Measurements from ENCODE around the gene UNC5A. TPM values are rescaled to one million over a fixed set of nuclear protein-coding genes. Genes with fewer than 3 reads are reported as not detected.
A peak's percentile ranks its signal among the peaks of the same experiment; 100 is the strongest.

Gene UNC5A
- total RNA-seq, 1 donor from 2014 or later, result 0.05 TPM

GRCh38 chr5:176832162-176832561, 21.8 kb downstream of the UNC5A start:
- no peak for DNase-seq (ENCODE audit: low spot score)
- intact Hi-C loops (cut with DNase I), result loop anchor here (10.0 kb wide), 1 partner anchor 177 kb away; no protein-coding TSS in a partner anchor

- intact Hi-C loops (cut with DNase I), result loop anchor here (10.0 kb wide), 1 partner anchor 178 kb away; no protein-coding TSS in a partner anchor
- DNase-seq (ENCODE audit: low spot score), result no peak
These were observed 22.9 kb downstream of the UNC5A start for GRCh38 chr5:176833286-176833685.

- intact Hi-C loops (cut with DNase I), result loop anchor here (10.0 kb wide), 1 partner anchor 181 kb away; no protein-coding TSS in a partner anchor
- no peak for DNase-seq (ENCODE audit: low spot score)
These were observed 25.6 kb downstream of the UNC5A start for GRCh38 chr5:176835918-176836317.

- DNase-seq (ENCODE audit: low spot score), result no peak
These were observed 26.7 kb downstream of the UNC5A start for GRCh38 chr5:176836811-176837706.

GRCh38 chr5:176837707-176838115, 27.4 kb downstream of the UNC5A start:
- peak; percentile 89 for DNase-seq (ENCODE audit: low spot score)
- intact Hi-C loops (cut with DNase I), result loop anchor here (10.0 kb wide), 1 partner anchor 183 kb away; no protein-coding TSS in a partner anchor

More at GRCh38 chr5:176836811-176837706, 26.7 kb downstream of the UNC5A start:
- intact Hi-C loops (cut with DNase I), result loop anchor here (10.0 kb wide), 1 partner anchor 182 kb away; no protein-coding TSS in a partner anchor

- no peak for DNase-seq (ENCODE audit: low spot score)
- intact Hi-C loops (cut with DNase I), result no loop called here
These were observed 33.3 kb downstream of the UNC5A start for GRCh38 chr5:176843673-176844072.

- intact Hi-C loops (cut with DNase I), result no loop called here
These were observed 33.9 kb downstream of the UNC5A start for GRCh38 chr5:176844281-176844680.

GRCh38 chr5:176844706-176845391, 34.5 kb downstream of the UNC5A start:
- DNase-seq (ENCODE audit: low spot score), result no peak
- intact Hi-C loops (cut with DNase I), result no loop called here

More at GRCh38 chr5:176844281-176844680, 33.9 kb downstream of the UNC5A start:
- no peak for DNase-seq (ENCODE audit: low spot score)

- no peak for DNase-seq (ENCODE audit: low spot score)
- intact Hi-C loops (cut with DNase I), result no loop called here
These were observed 35.0 kb downstream of the UNC5A start for GRCh38 chr5:176845392-176845713.

- no peak for DNase-seq (ENCODE audit: low spot score)
- intact Hi-C loops (cut with DNase I), result no loop called here
These were observed 36.2 kb downstream of the UNC5A start for GRCh38 chr5:176846335-176847140.

- intact Hi-C loops (cut with DNase I), result no loop called here
- DNase-seq (ENCODE audit: low spot score), result no peak
These were observed 36.8 kb downstream of the UNC5A start for GRCh38 chr5:176847148-176847547.

GRCh38 chr5:176847726-176848290, 37.4 kb downstream of the UNC5A start:
- no peak for DNase-seq (ENCODE audit: low spot score)
- intact Hi-C loops (cut with DNase I), result no loop called here

- intact Hi-C loops (cut with DNase I), result no loop called here
These were observed 38.3 kb downstream of the UNC5A start for GRCh38 chr5:176848651-176849050.

GRCh38 chr5:176849611-176850227, 39.4 kb downstream of the UNC5A start:
- no peak for DNase-seq (ENCODE audit: low spot score)
- intact Hi-C loops (cut with DNase I), result no loop called here

More at GRCh38 chr5:176848651-176849050, 38.3 kb downstream of the UNC5A start:
- DNase-seq (ENCODE audit: low spot score), result no peak

- DNase-seq (ENCODE audit: low spot score), result no peak
- intact Hi-C loops (cut with DNase I), result no loop called here
These were observed 40.2 kb downstream of the UNC5A start for GRCh38 chr5:176850371-176851245.

- DNase-seq (ENCODE audit: low spot score), result no peak
- intact Hi-C loops (cut with DNase I), result no loop called here
These were observed 41.0 kb downstream of the UNC5A start for GRCh38 chr5:176851380-176851779.

GRCh38 chr5:176851871-176852658, 41.7 kb downstream of the UNC5A start:
- intact Hi-C loops (cut with DNase I), result no loop called here
- DNase-seq (ENCODE audit: low spot score), result no peak

All from cardiac septum (tissue), 1 donor.